Pancreas (tissue), 10 donors: ENCODE data around the gene NUDT22. TPM values are rescaled to one million over a fixed set of nuclear protein-coding genes. Genes with fewer than 3 reads are reported as not detected.

Experiments used
- ATAC-seq, 4 donors: fragments of 200-7000 bp; cut with Tn5 transposase; one replicate each; pipeline versions ENCODE4 v1.8.0 to v1.9.1; 2020; ENCODE audit warnings: mild to moderate bottlenecking in 4 of 4, moderate library complexity in 4 of 4
- DNase-seq, 6 donors: peaks; one replicate each; pipeline ENCODE4 v3.0.0-alpha.2; 2020
- FAIRE-seq: peaks from 2 replicates; lab custom pipeline; 2012; peaks lifted over from hg19 to GRCh38; lab: Jason Lieb, UNC
- H3K27ac ChIP-seq, 4 donors: fragments of 200-600 bp; sonication (generic); 1 replicate in 3 of 4; 2 replicates in 1 of 4; pipeline versions ENCODE4 v1.5.0 to v1.8.0; 2020
- H3K27me3 ChIP-seq, 4 donors: fragments of 200-600 bp; one replicate each; pipeline ENCODE4 v1.8.0; 2021
- H3K36me3 ChIP-seq, 3 donors: fragments of 200-600 bp; sonication (generic) in 1 of 3; one replicate each; pipeline versions ENCODE4 v1.5.0 to v1.8.0; 2020 to 2021
- H3K4me1 ChIP-seq, 3 donors: fragments of 200-600 bp; one replicate each; pipeline ENCODE4 v1.8.0; 2021
- H3K4me3 ChIP-seq, 4 donors: fragments of 200-600 bp; sonication (generic) in 2 of 4; one replicate each; pipeline versions ENCODE4 v1.5.0 to v1.8.0; 2020 to 2021
- H3K9me3 ChIP-seq, 4 donors: fragments of 200-600 bp; one replicate each; pipeline ENCODE4 v1.8.0; 2021
- CTCF ChIP-seq, 4 donors: fragments of 200-600 bp; sonication (generic) in 3 of 4; IDR thresholded peaks; one replicate each; pipeline versions ENCODE4 v1.5.0 to v1.8.0; 2021; ENCODE audit warnings: antibody characterized with exemption in 4 of 4
- WGBS, 2 donors: extraction: QIAGEN DNeasy Blood & Tissue Kit; methylation state at CpG; one replicate each; pipeline ENCODE4 v1.1.7; 2013; 5-methylcytosine and 5-hydroxymethylcytosine counted together
- intact Hi-C, 3 donors: fragments of 100-400 bp; cut with DNase I; formaldehyde crosslinking; loops; one replicate each; pipeline versions ENCODE4 v1.11.1 to v1.14.2; 2022
- polyA plus RNA-seq, 2 donors: library from polyadenylated mRNA; stranded (reverse); fragments of 200-250 nt; gene quantifications; one replicate each; pipeline ENCODE4 v1.2.3, GENCODE V29; 2013
- total RNA-seq, 6 donors: library from RNA; stranded (reverse); fragmentation: NEBNext Ultra II Directional in 4 of 6; extraction: Animal tissue kit (Norgen Biotek cat#: 25700) in 4 of 6; gene quantifications; one replicate each; pipeline versions ENCODE4 v1.2.1 to v1.2.4, GENCODE V29; 2021 to 2023
- donor health status: healthy with polysubstance abuse.
- donor health status: DM: no; HTN: no; CAD: no; lungs with moderate emphysema.
- donor health status: DM: no; HTN: no; CAD: no.
- donor health status: control.
- donor health status: control.
- donor health status: Bipolar disorder and iron deficiency.
- donor health status: DM: yes; HTN: yes; CAD: no.
- donor health status: DM: no; HTN: no; CAD: no.
- donor health status: DM: no; HTN: no; CAD: no.
- donor health status: DM: yes; HTN: yes; CAD: no.

The NUDT22 gene
- total and polyA plus RNA-seq, 8 donors: 32.6 to 115 (median 39.0) TPM

GRCh38 chr11:64204464-64204989 is 21.5 kb upstream of the NUDT22 start:
- DNase-seq (peak; percentile 79 to 92 (median 87)), ATAC-seq (peak; percentile 79 to 87 (median 82)), FAIRE-seq (no peak)
- intact Hi-C loops: loop anchor here in 1 of 3 donors (10.0 kb wide), 1 partner anchor 90 kb away; the partner anchor contains the start of gene KCNK4
- Histone ChIP-seq H3K27me3 (no peaks in the 10 kb centered on the region), H3K4me1 (peaks cover 0 to 3% (median 0%) of the 10 kb centered on the region in 3 donors), H3K36me3 (peaks cover 4 to 34% (median 15%) of the 10 kb centered on the region in 3 donors), H3K4me3 (no peak overlapping the region), H3K27ac (peak overlapping the region in 1 of 4 donors; percentile 4), H3K9me3 (no peaks in the 10 kb centered on the region)
- peak; percentile 27 to 48 (median 42) for TF ChIP-seq CTCF (IDR thresholded peaks at IDR 0.05)
- WGBS, 2 donors: 23 to 27% methylated on average over 7 of the region's 7 CpGs

- Histone ChIP-seq H3K36me3 (peaks cover 0 to 22% (median 15%) of the 10 kb centered on the region in 3 donors), H3K9me3 (no peaks in the 10 kb centered on the region), H3K4me1 (peaks cover 0 to 3% (median 0%) of the 10 kb centered on the region in 3 donors), H3K27ac (peak within 1 kb of the TSS in 2 of 4 donors; percentile 68 to 75), H3K4me3 (peak within 1 kb of the TSS in 1 of 4 donors; percentile 40), H3K27me3 (no peaks in the 10 kb centered on the region)
- peak in 3 of 4 donors; percentile 32 to 54 (median 43) for ATAC-seq
- intact Hi-C loops: loop anchor here in 2 of 3 donors (5.0 to 10.0 kb wide), 3 partner anchors 56 to 88 kb away; partner anchors contain the start of gene KCNK4 (in 2 of the 2)
- 81 to 83% methylated on average over 24 to 27 of the region's 27 CpGs for WGBS, 2 donors
- TF ChIP-seq CTCF (IDR thresholded peaks at IDR 0.05): no peak
- FAIRE-seq: no peak
- DNase-seq: peak in 3 of 6 donors; percentile 50 to 60 (median 50)
Observed at GRCh38 chr11:64206457-64207255, 19.4 kb upstream of the NUDT22 start, which contains the start of gene FERMT3. Gene FERMT3 (plus strand): TSS chr11:64206721. CDS start chr11:64207365, 644 bp downstream.

- no peaks in the 10 kb centered on the region for H3K27me3 ChIP-seq
- H3K4me1 ChIP-seq: peaks cover 0 to 3% (median 0%) of the 10 kb centered on the region in 3 donors
- peaks cover 0 to 17% (median 15%) of the 10 kb centered on the region in 3 donors for H3K36me3 ChIP-seq
- intact Hi-C loops: loop anchor here in 2 of 3 donors (5.0 to 10.0 kb wide), 3 partner anchors 55 to 87 kb away; partner anchors contain the start of gene KCNK4 (in 2 of the 2)
- DNase-seq (peak in 4 of 6 donors; percentile 36 to 74 (median 54)), FAIRE-seq (no peak), ATAC-seq (peak in 3 of 4 donors; percentile 17 to 37 (median 35))
- WGBS, 2 donors: 78 to 79% methylated on average over 28 to 30 of the region's 30 CpGs
- no peak for TF ChIP-seq CTCF (IDR thresholded peaks at IDR 0.05)
- no peaks in the 10 kb centered on the region for H3K9me3 ChIP-seq
- H3K27ac ChIP-seq: peak overlapping the region in 3 of 4 donors; percentile 22 to 75 (median 68)
- H3K4me3 ChIP-seq: peak overlapping the region in 1 of 4 donors; percentile 40
Observed at GRCh38 chr11:64207256-64208085, 18.6 kb upstream of the NUDT22 start.

GRCh38 chr11:64208086-64208795 is 17.8 kb upstream of the NUDT22 start:
- H3K9me3 ChIP-seq: no peaks in the 10 kb centered on the region
- H3K27me3 ChIP-seq: no peaks in the 10 kb centered on the region
- H3K4me3 ChIP-seq: peak overlapping the region in 1 of 4 donors; percentile 40
- no peak for ATAC-seq
- peaks cover 0 to 10% (median 9%) of the 10 kb centered on the region in 3 donors for H3K36me3 ChIP-seq
- intact Hi-C loops: loop anchor here in 2 of 3 donors (5.0 to 10.0 kb wide), 3 partner anchors 54 to 87 kb away; partner anchors contain the start of gene KCNK4 (in 2 of the 2)
- peak in 2 of 6 donors; percentile 13 to 58 for DNase-seq
- peaks cover 0 to 3% (median 0%) of the 10 kb centered on the region in 3 donors for H3K4me1 ChIP-seq
- FAIRE-seq: no peak
- WGBS, 2 donors: 89 to 91% methylated on average over 23 of the region's 23 CpGs
- no peak for TF ChIP-seq CTCF (IDR thresholded peaks at IDR 0.05)
- peak overlapping the region in 3 of 4 donors; percentile 22 to 75 (median 68) for H3K27ac ChIP-seq
